ENCODE data around the gene DUS1L.

DNA sequence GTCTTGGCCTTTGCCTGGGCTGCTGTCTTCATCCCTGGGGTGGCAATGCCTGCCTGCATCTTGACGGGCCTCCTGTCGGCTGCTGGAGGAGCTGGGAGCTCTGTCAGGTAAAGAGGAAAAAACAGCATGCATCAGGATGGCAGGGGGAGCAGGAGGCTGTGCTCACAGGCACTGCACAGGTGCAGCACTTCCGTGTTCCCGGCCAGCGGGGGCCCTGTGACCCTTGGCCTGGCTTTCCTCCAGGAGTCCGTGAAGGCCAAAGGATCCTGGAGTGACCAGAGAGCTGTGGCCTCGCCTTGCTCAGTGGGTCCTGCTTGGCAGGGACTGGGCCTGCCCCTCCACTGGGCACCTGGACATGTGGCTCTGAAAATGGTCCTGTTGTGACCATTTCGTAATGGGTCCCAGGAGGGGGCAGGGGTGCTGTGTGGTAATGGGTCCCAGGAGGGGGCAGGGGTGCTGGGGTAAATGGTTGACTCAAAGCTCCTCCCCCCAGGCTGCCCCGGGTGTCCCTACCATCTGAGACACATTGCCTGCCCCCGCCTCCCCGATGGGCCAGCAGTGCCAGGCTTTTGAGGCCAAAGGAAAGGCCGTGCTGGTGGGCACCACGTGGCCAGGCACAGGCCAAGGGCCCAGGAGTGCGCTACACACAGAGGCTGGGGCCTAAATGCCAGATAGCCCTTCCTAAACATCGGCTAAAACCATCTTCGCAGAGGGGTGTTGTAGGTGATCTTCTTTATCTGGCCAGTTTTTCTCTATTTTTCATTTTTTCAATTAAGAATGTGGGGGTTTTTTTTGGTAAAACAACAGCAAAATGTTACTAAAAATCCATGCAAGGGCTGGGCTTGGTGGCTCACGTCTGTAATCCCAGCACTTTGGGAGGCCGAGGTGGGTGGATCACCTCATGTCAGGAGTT lies 36.4 kb upstream of the DUS1L start:
- TF ChIP-seq, protein P1, sequence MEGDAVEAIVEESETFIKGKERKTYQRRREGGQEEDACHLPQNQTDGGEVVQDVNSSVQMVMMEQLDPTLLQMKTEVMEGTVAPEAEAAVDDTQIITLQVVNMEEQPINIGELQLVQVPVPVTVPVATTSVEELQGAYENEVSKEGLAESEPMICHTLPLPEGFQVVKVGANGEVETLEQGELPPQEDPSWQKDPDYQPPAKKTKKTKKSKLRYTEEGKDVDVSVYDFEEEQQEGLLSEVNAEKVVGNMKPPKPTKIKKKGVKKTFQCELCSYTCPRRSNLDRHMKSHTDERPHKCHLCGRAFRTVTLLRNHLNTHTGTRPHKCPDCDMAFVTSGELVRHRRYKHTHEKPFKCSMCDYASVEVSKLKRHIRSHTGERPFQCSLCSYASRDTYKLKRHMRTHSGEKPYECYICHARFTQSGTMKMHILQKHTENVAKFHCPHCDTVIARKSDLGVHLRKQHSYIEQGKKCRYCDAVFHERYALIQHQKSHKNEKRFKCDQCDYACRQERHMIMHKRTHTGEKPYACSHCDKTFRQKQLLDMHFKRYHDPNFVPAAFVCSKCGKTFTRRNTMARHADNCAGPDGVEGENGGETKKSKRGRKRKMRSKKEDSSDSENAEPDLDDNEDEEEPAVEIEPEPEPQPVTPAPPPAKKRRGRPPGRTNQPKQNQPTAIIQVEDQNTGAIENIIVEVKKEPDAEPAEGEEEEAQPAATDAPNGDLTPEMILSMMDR (IDR thresholded peaks at IDR 0.05; ENCODE audit: low read length), result no peak
- TF ChIP-seq EZH2 (optimal IDR thresholded peaks at IDR 0.05; ENCODE audit: low read depth, low read length) (no peak), EZH2phosphoT487 (IDR thresholded peaks at IDR 0.05; ENCODE audit: low read length) (no peak)
